Neural progenitor cell (in vitro differentiated cells): ENCODE data around the gene PARK7.

Source experiments
- CTCF ChIP-seq: fragments of 200-600 bp; sonication (generic); IDR thresholded peaks from 2 replicates; pipeline ENCODE4 v1.5.1; 2017; ENCODE audit warnings: antibody characterized with exemption, mild to moderate bottlenecking
- EZH2phosphoT487 ChIP-seq: fragments of 200-600 bp; sonication (generic); IDR thresholded peaks from 2 replicates; pipeline ENCODE4 v1.6.1; 2017; ENCODE audit warnings: antibody characterized with exemption

GRCh38 chr1:7967196-7967595, 5.7 kb downstream of the PARK7 start:
- TF ChIP-seq CTCF (no peak), EZH2phosphoT487 (no peak)
